ENCODE results near the gene MZB1. TPM values are rescaled to one million over a fixed set of nuclear protein-coding genes. Genes with fewer than 3 reads are reported as not detected.

Gene MZB1
- total and polyA plus RNA-seq, 2 of the 8 experiments (the other 6 are each of a cell fraction or from before 2014, with no cell fraction given) = 0.39 to 0.47 TPM

DNA sequence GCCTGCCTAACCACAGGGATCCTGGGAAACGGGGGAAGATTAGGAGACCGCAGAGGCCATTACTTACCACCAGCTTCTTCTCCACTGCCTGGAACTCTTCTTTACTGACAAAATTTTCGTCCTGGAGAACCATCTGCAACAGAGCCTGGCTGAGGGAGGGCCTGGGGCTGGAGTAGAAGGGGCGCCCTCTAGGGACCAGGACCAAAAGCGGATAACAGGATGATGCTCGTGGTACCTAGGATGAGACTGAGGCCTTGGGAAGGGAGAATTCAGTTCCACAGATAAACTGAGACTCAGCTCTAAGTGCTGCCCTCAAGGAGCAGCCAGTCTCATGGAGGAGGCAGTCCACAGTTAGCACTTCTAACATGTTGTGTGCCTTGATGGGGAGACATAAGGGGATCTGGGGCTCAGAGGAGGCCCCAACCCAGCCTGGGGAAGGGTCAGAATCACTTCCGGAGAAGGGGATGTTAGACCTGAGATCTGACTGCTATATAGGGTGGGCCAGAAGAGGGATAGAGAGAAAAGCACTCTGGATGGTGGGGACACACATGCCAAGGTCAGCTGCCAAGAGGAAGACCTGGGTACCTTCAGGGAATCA lies 12.9 kb upstream of the MZB1 start:
- DNase-seq (ENCODE audit: low read depth in 1 of 2, low spot score in 2 of 2) = peak in 1 of 2 experiments; percentile 77
- Histone ChIP-seq H3K14ac (ENCODE audit: insufficient read length) (no peak overlapping the region), H3K56ac (replicated peaks; ENCODE audit: insufficient read length, low read depth, low read length) (no peak overlapping the region), H3K79me1 (ENCODE audit: low read depth, low read length) (no peaks in the 10 kb centered on the region), H3K9me3 (ENCODE audit: insufficient read depth in 2 of 2, low read depth in 1 of 2, low read length in 1 of 2) (no peaks in the 10 kb centered on the region), H3K27ac (ENCODE audit: low read depth, low read length) (no peak overlapping the region), H3K4ac (replicated peaks; ENCODE audit: insufficient read length, low read depth, low read length) (no peak overlapping the region), H2BK20ac (ENCODE audit: low read length) (no peak overlapping the region), H3K4me2 (ENCODE audit: insufficient read depth in 1 of 2, low read depth in 2 of 2, low read length in 2 of 2) (peak overlapping the region in 1 of 2 experiments; percentile 74; a peak in 1 of 4 replicates), H4K8ac (ENCODE audit: extremely low read depth, insufficient read depth, low read length) (no peak overlapping the region), H4K91ac (replicated peaks; ENCODE audit: insufficient read length, low read length) (no peak overlapping the region), H3K23me2 (ENCODE audit: low read depth, low read length) (peaks cover 4% of the 10 kb centered on the region; the same call in 1 of the 2 replicates), H3K27me3 (replicated peaks in 1 of 4; ENCODE audit: control insufficient read depth in 3 of 4, extremely low read depth in 1 of 4, insufficient read depth in 3 of 4, low read length in 3 of 4) (0 out of 7 replicates have a peak, but pooled peaks cover 0 to 4% (median 0%) of the 10 kb centered on the region in 4 experiments), H2BK5ac (ENCODE audit: low read depth, low read length) (no peak overlapping the region), H3K36me3 (ENCODE audit: control insufficient read depth in 2 of 4, insufficient read depth in 4 of 4, low read length in 3 of 4) (peaks cover 0 to 6% (median 3%) of the 10 kb centered on the region in 4 experiments; a peak in 2 of 8 replicates), H3K4me3 (ENCODE audit: extremely low read depth in 1 of 4, insufficient read depth in 2 of 4, low read depth in 3 of 4, low read length in 4 of 4) (no peak overlapping the region), H2BK12ac (ENCODE audit: low read depth, low read length) (no peak overlapping the region), H4K20me1 (replicated peaks in 1 of 2; ENCODE audit: control insufficient read depth in 1 of 2, insufficient read depth in 2 of 2, low read length in 2 of 2) (peaks cover 0 to 1% of the 10 kb centered on the region in 2 experiments), H3K9ac (replicated peaks in 1 of 4; ENCODE audit: extremely low read depth in 1 of 4, low read depth in 3 of 4, low read length in 3 of 4) (no peak overlapping the region), H2AFZ (ENCODE audit: low read length) (no peak overlapping the region), H3K23ac (ENCODE audit: insufficient read length) (no peak overlapping the region), H3K4me1 (replicated peaks in 1 of 4; ENCODE audit: control insufficient read depth in 3 of 4, insufficient read depth in 4 of 4, low read length in 3 of 4) (peaks cover 0 to 8% (median 4%) of the 10 kb centered on the region in 4 experiments; a peak in 6 of 7 replicates), H2BK15ac (ENCODE audit: low read length) (no peak overlapping the region), H3K79me2 (ENCODE audit: control insufficient read depth in 1 of 2, insufficient read depth in 2 of 2, low read length in 2 of 2) (no peaks in the 10 kb centered on the region; a peak in 2 of 4 replicates), H2AK5ac (ENCODE audit: low read depth, low read length) (no peak overlapping the region), H2BK120ac (replicated peaks; ENCODE audit: low read depth, low read length) (no peak overlapping the region), H3K18ac (ENCODE audit: extremely low read depth, low read length) (no peak overlapping the region), H4K5ac (ENCODE audit: insufficient read length, low read depth, low read length) (no peak overlapping the region)
- POLR2A ChIA-PET (ENCODE audit: partially characterized antibody) = interaction anchor here (1.0 to 2.8 kb wide), 12 partner anchors 9 to 122 kb away, joined by 3 to 16 read pairs (median 4); partner anchors contain the start of genes MATR3 and PAIP2
- no peak for FAIRE-seq
- CTCF ChIA-PET (ENCODE audit: partially characterized antibody) = interaction anchor here (0.6 to 3.4 kb wide), 27 partner anchors 8 to 791 kb away, joined by 3 to 16 read pairs (median 4); partner anchors contain the start of genes CXXC5, DNAJC18 and SMIM33
- WGBS, 2 experiments (ENCODE audit: extremely low coverage in 1 of 2, insufficient coverage in 1 of 2, insufficient read length in 1 of 2, insufficient replicate concordance in 2 of 2, low coverage in 1 of 2, low lambda C conversion rate in 2 of 2, missing lambda C conversion rate in 1 of 2) = 65% methylated on average over 7 of the region's 7 CpGs; no CpG with 5 or more reads in 1 of the 2 experiments
- no peak for TF ChIP-seq EGR1 (IDR thresholded peaks at IDR 0.05; ENCODE audit: borderline replicate concordance, low read depth, low read length)
- no peak for TF ChIP-seq ASH2L (IDR thresholded peaks at IDR 0.05; ENCODE audit: low read length)
- TF ChIP-seq RAD21 (IDR thresholded peaks at IDR 0.05 in 1 of 2, conservative IDR thresholded peaks at IDR 0.05 in 1 of 2; ENCODE audit: low read depth in 2 of 2, low read length in 2 of 2) = peak; percentile 55 to 63
- TF ChIP-seq MAX (IDR thresholded peaks at IDR 0.05) = no peak
- TF ChIP-seq TCF12 (IDR thresholded peaks at IDR 0.05; ENCODE audit: low read depth, low read length) = no peak
- no peak for TF ChIP-seq GABPA (IDR thresholded peaks at IDR 0.05; ENCODE audit: borderline replicate concordance, insufficient read depth, low read length)
- TF ChIP-seq ATF2 (IDR thresholded peaks at IDR 0.05; ENCODE audit: low read length) = no peak
